Stimulated activated CD4-positive, alpha-beta T cell treated with anti-CD3 and anti-CD28 coated beads, TNF-alpha, amount 100 ng/mL, for 4 hours (primary cell): ENCODE measurements around the gene UBE2E1.
"Not testable (repeated sequence)": the region's sequence is repeated elsewhere in the genome, so short reads cannot be mapped to it uniquely, and the experiment has no call there.

Experiments used
- DNase-seq, 3 experiments: peaks; one replicate each; pipeline ENCODE4 v3.0.0-alpha.2; 2020; ENCODE audit warnings: low read depth in 3 of 3

The UBE2E1 gene

DNA sequence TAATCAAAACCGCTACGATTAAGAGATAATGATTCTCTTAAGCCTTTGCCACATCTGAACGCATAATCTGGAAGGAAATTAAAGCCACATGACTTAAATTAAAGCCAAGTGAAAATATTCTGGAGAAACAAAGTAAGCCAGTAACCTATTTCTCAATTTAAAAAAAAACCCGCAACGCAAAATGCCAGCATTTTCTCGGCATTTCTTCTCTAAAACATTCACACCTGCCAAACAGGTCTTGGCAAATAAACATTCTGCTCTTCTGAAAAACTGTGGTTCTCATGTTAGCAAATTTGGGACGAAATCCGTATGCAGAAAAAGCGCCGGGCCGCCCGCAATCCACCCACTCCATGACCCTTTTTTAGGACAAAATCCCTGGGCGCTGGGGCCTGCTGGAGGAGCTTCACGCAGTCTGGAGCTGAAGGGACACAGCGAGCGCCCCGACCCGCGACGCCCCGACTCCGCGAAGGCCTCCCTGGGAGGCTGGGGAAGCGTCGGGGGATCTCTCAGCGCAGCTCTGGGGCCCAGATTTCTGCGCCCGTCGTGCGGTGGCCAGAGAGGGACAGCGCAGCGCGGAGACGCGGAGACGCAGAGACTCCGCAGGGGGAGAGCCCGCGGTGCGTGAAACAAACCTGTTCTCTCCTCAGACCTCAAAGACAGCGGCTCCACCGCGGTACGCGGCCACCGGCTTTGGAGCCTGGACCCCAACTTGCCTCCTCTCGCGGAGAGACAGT is 110.6 kb downstream of the UBE2E1 start:
- DNase-seq = peak in 1 of 3 experiments; percentile 3

DNA sequence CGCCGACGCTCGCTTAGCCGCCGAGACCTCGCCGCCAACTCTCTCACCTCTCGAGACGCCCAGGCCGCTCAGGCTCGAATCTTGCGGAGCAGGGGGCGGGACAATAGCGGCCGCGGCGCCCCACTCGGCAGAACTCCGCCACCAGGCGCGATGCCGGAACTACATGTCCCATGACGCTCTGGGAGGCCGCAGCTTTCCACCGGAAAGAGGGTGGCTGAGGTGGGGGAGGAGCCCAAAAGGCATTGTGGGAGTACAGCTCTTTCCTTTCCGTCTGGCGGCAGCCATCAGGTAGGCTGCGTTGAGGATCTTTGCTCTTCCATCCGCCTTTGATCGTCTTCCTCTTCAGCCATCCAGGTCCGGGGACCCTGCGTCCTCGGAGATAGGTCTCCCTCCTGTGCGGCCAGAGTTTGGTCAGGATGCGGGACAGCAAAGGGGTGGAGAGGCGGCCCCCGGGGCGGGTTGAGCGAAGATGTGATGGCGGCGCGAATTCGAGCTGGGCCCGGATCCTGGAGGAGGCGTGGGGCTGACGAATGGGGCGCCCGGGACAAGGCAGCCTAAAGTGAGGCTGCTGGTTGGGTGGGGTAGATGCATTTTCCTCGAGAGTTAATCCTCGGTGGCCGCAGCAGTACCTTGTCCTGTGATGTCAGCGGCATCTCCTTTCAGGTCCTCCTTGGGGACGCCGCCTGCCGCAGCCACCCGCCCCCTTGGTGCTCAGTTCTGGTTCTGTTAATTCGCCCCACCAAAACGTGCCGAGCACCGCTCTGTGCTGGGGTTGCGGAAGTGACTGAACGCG is 111.3 kb downstream of the UBE2E1 start, which contains the start of the genes NKIRAS1 and RPL15:
Gene NKIRAS1, minus strand, starts transcription at position 105 of the 793 bp plus-strand sequence. CDS start 6,086 bp downstream, outside the sequence.
Gene RPL15, plus strand, starts transcription at position 247 of the 793 bp plus-strand sequence. CDS start 728 bp downstream, outside the sequence.
- DNase-seq = peak; percentile 88 to 95 (median 93)

DNA sequence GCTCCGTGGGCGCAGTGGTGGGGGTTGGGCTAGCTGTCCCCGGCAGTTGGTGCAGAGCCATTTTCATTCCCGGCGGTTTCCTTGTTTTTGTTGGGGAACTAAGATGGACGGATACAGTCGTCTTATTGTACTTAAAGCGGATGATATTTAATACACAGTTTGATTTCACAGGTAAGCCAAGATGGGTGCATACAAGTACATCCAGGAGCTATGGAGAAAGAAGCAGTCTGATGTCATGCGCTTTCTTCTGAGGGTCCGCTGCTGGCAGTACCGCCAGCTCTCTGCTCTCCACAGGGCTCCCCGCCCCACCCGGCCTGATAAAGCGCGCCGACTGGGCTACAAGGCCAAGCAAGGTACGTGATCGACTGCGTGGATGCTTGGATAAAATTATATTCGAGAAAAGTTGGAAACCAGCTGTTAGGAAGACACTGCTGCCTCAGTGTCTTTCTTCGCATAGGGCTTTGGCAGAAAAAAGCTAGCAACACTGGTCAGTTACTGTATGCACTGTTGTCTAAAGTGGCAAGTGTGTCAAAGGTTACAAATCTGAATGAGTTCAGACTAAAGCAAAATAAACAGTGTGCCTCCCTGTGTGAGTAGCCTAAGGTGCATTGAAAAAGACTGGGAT is 112.0 kb downstream of the UBE2E1 start:
- not testable (repeated sequence) for DNase-seq

DNA sequence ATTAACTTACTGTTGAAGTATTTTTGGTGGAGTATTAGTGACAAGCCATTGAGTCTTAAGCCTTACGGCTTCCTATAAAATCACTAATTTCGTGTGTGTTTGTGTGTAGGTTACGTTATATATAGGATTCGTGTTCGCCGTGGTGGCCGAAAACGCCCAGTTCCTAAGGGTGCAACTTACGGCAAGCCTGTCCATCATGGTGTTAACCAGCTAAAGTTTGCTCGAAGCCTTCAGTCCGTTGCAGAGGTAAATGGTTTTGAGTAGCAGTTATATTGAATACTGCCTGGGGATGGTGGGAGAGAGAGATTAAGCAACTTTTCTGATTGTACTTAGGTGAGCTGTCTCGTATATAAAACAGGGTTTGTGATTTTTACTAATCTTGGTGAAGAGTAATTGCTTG is 112.6 kb downstream of the UBE2E1 start:
- not testable (repeated sequence) for DNase-seq

DNA sequence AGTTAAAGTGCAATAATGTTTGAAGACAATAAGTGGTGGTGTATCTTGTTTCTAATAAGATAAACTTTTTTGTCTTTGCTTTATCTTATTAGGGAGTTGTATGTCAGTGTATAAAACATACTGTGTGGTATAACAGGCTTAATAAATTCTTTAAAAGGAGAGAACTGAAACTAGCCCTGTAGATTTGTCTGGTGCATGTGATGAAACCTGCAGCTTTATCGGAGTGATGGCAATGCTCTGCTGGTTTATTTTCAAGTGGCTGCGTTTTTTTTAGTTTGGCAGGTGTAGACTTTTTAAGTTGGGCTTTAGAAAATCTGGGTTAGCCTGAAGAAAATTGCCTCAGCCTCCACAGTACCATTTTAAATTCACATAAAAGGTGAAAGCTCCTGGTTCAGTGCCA is 113.9 kb downstream of the UBE2E1 start:
- no peak for DNase-seq

DNA sequence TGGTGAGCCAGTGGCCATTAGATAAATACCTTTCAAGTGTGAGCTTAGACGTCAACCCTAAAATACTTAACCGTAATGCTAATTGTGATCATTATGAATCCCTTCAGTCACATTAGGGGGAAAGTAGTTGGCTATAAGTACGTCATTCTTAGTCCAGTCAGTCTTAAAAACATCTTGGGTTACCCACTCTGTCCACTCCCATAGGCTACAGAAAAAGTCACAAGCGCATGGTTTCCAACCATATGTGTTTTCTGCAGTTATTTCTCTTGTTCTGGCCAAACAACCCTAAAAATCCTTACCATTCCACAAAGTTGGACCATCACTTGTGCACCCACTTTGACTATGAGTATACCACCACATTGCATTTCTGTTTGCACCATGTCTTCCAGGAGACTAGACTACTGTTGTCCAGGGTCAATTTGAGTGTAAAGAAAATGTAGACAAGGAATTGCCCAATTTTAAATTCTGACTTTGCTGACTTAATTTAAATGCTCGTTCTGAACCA is 114.4 kb downstream of the UBE2E1 start:
- no peak for DNase-seq

DNA sequence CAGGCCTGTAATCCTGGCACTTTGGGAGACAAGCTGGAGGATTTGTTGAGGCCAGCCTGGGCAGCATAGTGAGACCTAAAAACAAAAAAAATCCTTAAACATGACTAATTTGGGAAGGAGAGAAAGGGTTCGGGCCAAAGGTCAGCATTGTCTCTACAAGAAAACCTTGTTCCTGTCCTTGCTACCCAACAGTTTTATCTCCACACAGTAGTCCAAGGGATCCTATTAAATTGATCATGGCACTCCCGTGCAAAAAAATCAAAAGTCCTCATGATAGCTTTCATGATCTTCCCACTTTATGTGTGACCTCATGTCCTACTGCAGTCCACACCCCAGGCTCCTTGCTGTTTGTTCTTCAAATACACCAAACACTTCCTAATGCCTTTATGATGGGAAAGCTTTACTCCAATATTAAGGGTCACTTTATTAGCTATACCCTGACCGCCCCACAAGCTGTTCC is 115.3 kb downstream of the UBE2E1 start:
- no peak for DNase-seq

DNA sequence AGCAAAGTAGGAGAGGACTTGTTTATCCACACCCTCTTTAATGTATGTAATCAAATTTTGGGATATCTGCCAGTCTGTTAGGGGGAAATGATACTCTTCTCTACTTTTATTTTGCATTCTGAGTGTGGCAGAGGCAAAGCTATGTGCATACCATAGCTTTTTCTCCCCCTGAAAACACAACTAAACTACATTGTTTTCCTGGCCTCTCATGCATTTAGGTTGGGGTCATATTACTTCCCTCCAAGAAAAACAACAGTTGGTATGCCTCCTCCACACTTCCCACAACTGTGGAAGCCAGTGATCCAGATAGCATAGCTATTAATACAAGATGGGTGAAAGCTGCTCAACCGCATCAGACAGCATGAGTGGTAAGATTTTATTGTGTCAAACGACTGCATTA is 118.0 kb downstream of the UBE2E1 start:
- DNase-seq = no peak

DNA sequence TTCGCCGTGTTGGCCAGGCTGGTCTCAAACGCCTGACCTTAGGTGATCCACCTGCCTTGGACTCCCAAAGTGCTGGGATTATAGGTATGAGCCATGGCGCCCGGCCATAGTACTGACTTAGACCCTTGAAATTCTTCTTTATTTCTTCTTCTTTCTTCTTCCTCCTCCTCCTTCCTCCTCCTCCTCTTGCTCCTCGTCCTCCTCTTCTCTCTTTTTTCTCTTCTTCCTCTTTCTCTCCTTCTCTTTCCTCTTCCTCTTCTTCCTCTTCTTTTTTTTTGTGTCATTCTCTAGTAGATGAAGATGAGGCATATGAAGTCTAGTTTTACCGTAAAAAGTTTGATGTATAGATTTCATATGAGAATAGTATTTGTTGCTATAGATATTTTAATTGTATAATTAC is 120.5 kb downstream of the UBE2E1 start:
- no peak for DNase-seq

DNA sequence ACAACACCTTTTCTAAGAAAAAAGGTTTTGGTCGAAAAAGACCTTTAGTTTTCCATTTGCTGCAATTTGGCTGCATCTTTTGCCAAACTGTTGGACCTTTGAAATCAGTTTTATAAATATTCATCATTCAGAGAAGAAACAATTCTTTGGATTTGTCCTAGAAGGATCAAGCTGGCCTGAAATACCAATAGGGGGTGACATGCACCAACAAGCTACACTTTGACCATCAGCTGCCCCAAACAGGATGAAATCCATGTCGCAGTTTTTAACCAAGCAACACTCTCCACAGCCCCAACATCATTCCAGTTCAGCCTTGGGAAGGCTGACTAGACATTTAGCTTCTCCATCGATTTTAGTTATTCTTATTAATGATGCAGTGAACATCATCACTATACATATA is 121.0 kb downstream of the UBE2E1 start:
- DNase-seq = no peak

DNA sequence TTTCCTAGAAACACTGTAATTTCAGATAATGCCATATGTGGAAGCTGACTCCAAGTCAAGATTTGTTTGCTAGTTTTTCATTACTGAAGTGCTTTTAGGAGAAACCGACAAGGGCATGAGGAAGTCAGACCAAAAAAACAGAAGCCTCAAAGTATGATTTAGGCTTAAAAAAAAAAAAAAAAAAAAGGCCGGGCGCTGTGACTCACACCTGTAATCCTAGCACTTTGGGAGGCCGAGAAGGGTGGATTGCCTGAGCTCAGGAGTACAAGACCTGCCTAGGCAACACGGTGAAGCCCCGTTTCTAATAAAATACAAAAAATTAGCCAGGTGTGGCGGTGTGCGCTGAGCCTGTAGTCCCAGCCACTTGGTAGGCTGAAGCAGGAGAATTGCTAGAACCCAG is 122.8 kb downstream of the UBE2E1 start:
- DNase-seq = no peak

DNA sequence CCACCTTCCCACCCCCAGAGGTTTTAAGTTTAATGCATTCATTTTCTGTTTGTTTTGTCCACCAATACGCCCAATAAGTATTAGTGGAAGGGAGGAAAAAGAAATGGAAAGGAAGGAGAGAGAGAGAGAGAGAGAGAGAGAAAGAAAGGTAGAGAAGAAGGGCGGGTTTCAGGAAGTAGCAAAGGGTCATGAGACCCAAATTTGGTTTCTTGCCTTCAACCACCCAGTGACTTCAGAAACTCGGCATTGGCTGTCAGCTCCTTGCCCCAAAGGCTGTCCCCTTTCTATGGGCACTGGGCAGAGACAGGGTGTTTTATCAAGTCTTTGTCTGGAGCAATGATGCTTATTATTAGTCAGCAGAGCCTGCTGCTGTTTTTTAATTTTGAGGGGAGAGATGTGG is 125.8 kb downstream of the UBE2E1 start:
- DNase-seq = no peak

DNA sequence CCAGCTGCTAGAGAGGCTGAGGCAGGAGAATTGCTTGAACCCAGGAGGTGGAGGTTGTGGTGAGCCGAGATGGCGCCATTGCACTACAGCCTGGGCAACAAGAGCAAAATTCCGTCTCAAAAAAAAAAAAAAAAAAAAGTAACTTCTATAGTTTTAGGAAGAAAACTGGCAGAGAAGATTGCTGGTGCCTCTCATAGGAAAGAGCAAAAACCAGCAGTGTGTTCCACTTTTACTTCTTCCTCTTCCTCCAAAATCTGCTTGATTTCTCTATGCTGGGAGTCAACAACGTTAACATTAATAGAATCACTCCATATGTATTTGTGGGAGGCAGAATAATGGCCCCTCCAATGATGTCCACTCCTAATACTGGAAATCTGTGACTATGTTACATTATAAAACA is 126.8 kb downstream of the UBE2E1 start:
- DNase-seq = no peak

DNA sequence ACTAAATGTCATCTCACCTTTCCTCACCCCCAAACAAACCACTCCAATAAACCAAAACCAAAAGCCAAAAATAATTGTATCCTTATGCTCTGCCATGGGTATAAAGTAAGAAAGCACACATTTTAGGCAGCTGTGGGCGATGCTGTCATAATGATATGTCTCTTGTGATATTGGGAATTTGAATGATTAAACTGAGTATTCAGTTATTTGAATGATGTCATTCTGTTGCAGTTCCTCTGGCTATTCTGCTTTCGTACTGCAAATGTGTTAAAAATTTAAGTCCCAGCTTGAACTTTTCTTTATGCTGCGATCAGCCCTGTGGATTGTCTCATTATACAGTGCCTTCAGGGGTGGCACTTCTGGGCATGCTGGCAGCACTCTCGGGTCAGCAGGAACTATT is 128.5 kb downstream of the UBE2E1 start:
- no peak for DNase-seq

DNA sequence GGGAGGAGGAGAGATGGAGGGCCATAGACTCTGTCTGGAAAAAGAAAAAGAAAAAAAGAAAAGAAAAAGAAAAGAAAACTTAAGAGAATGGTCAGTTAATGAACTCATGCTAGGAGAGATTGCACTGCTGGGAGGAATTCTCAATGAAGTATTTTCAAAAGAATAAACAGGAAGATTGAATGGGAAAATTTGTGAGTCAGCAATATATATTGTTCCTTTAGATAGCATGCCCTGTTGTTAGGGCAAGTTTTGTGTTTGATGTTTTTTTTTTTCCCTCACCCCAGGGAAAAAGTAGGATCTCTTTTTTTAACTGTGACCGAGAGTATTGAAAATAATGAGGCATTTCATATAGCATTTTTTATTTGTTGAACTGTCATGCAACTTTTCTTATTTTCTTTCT is 131.5 kb downstream of the UBE2E1 start:
- DNase-seq = no peak

DNA sequence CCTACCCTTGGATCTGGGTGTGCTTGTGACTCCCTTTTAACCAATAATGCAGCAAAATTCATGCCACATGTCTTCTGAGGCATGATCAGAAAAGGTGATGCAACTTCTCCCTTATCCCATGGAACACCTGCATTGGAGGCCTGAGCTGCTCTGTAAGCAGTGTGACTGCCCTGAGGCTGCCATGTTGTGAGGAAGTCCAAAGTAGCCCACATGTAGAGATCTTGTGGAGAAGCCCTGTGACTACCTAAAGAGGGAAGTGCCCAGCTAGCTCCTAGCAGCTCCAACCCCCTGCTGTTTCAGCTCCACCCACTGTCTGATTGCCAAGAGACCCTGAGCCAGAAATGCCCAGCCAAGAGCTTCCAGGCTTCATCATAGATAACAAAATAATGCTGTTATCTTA is 132.9 kb downstream of the UBE2E1 start:
- DNase-seq = no peak

DNA sequence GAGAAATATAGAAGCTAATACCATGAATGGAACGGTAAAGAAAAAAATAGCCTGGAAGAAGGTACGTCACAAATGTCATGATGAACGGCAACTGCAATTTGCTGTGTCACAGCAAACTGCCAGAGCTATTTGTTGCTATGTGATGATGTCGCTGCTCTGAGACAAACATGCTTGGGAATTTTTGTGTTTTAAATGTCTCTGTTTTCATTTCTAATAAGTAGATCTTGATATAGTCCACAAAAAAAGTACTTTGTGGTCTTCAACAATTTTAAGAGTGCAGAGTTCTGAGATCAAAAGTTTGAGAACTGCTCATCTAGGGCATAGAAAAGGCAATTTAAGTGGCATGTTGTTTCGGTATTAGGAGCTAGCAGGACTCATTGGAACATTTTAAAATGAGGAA is 135.0 kb downstream of the UBE2E1 start:
- DNase-seq = no peak
